Adrenal gland (tissue), 5 donors: Measurements from ENCODE around the gene SHCBP1L.

Experiments used
- POLR2A ChIP-seq, 2 donors: fragments of 450-650 bp; IDR thresholded peaks; one replicate each; pipeline ENCODE4 v1.6.1; 2017; ENCODE audit warnings: antibody characterized with exemption in 2 of 2, mild to moderate bottlenecking in 2 of 2, moderate library complexity in 1 of 2
- TF ChIP-seq, protein P1 (sequence below), 6 experiments: fragments of 450-650 bp in 4 of 6; fragments of 200-600 bp in 2 of 6; sonication (generic) in 1 of 6; IDR thresholded peaks; 1 replicate in 5 of 6; 2 replicates in 1 of 6; pipeline versions ENCODE4 v1.5.1 to v1.8.0; 2016 to 2021; ENCODE audit warnings: antibody characterized with exemption in 6 of 6, mild to moderate bottlenecking in 2 of 6, moderate library complexity in 1 of 6
- donor health status: DM: no; HTN: no; CAD: no.

DNA sequence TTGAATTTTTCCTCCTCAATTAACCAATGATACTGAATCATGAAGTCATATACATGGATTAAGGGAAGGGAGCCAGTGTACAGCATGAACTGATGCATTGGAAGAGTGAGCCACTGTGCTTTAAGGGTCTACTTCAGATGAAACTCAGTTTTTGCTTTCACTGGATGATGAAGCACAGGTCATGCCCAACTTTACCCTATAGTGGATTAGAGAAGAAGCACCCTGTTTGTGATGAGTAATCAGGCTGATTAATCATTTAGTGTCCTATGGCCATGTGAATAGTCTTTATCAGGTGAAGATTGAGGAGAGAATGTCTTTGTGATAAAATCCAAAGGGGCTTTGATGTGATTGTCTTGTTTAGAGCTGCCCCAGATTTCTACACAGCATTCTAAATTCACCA lies 45.5 kb upstream of the SHCBP1L start:
- TF ChIP-seq, protein P1, sequence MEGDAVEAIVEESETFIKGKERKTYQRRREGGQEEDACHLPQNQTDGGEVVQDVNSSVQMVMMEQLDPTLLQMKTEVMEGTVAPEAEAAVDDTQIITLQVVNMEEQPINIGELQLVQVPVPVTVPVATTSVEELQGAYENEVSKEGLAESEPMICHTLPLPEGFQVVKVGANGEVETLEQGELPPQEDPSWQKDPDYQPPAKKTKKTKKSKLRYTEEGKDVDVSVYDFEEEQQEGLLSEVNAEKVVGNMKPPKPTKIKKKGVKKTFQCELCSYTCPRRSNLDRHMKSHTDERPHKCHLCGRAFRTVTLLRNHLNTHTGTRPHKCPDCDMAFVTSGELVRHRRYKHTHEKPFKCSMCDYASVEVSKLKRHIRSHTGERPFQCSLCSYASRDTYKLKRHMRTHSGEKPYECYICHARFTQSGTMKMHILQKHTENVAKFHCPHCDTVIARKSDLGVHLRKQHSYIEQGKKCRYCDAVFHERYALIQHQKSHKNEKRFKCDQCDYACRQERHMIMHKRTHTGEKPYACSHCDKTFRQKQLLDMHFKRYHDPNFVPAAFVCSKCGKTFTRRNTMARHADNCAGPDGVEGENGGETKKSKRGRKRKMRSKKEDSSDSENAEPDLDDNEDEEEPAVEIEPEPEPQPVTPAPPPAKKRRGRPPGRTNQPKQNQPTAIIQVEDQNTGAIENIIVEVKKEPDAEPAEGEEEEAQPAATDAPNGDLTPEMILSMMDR (IDR thresholded peaks at IDR 0.05), result no peak
- no peak for TF ChIP-seq POLR2A (IDR thresholded peaks at IDR 0.05)
